Small intestine (tissue), 7 donors: ENCODE results near the gene MEGF9. TPM values are rescaled to one million over a fixed set of nuclear protein-coding genes. Genes with fewer than 3 reads are reported as not detected.

Experiments
- DNase-seq, 2 donors: peaks; one replicate each; pipeline versions ENCODE4 v3.0.0 to v3.0.0-alpha.2; 2013
- FAIRE-seq: peaks from 2 replicates; lab custom pipeline; 2012; peaks lifted over from hg19 to GRCh38; lab: Jason Lieb, UNC
- H3K27ac ChIP-seq, 3 donors: one replicate each; pipeline ENCODE4 v1.5.1; 2013; ENCODE audit warnings: low read length in 2 of 3, mild to moderate bottlenecking in 2 of 3, control low read depth in 1 of 3, inconsistent platforms in 1 of 3, low read depth in 1 of 3, moderate library complexity in 1 of 3
- H3K27me3 ChIP-seq, 3 donors: one replicate each; pipeline ENCODE4 v1.6.1; 2013; ENCODE audit warnings: low read length in 3 of 3, inconsistent platforms in 1 of 3; ENCODE audit not compliant: control insufficient read depth in 3 of 3, insufficient read depth in 3 of 3
- H3K36me3 ChIP-seq, 3 donors: one replicate each; pipeline ENCODE4 v1.6.1; 2013; ENCODE audit warnings: low read length in 3 of 3, inconsistent platforms in 1 of 3, low read depth in 1 of 3, mild to moderate bottlenecking in 1 of 3, moderate library complexity in 1 of 3; ENCODE audit not compliant: control insufficient read depth in 3 of 3, insufficient read depth in 2 of 3
- H3K4me1 ChIP-seq, 3 donors: one replicate each; pipeline ENCODE4 v1.6.1; 2013; ENCODE audit warnings: low read length in 2 of 3, inconsistent platforms in 1 of 3, low read depth in 1 of 3, mild to moderate bottlenecking in 1 of 3, moderate library complexity in 1 of 3; ENCODE audit not compliant: control insufficient read depth in 3 of 3, insufficient read depth in 2 of 3
- H3K4me3 ChIP-seq, 3 donors: one replicate each; pipeline ENCODE4 v1.5.1; 2013; ENCODE audit warnings: low read length in 3 of 3, control low read depth in 1 of 3, inconsistent platforms in 1 of 3, low read depth in 1 of 3, mild to moderate bottlenecking in 1 of 3, moderate library complexity in 1 of 3
- H3K9me3 ChIP-seq, 2 donors: one replicate each; pipeline ENCODE4 v1.6.1; 2013; ENCODE audit warnings: low read depth in 1 of 2, low read length in 1 of 2; ENCODE audit not compliant: control insufficient read depth in 2 of 2, insufficient read depth in 1 of 2
- WGBS, 3 donors: extraction: QIAGEN DNeasy Blood & Tissue Kit; methylation state at CpG; one replicate each; pipeline ENCODE4 v1.1.7; 2013; 5-methylcytosine and 5-hydroxymethylcytosine counted together
- polyA plus RNA-seq, 4 donors: library from polyadenylated mRNA; stranded (reverse) in 3 of 4; unstranded in 1 of 4; fragments of 200-250 nt in 3 of 4; fragments of 120-200 nt in 1 of 4; gene quantifications; one replicate each; pipeline versions ENCODE4 v1.2.1 to v1.2.3, GENCODE V29; 2013
- donor health status: healthy with polysubstance abuse.
- donor health status: control.
- donor health status: control.
- donor health status: Bipolar disorder and iron deficiency.
- donor health status: healthy.

MEGF9 gene
- polyA plus RNA-seq, 4 donors, result 3.0 to 21.7 (median 5.1) TPM

GRCh38 chr9:120714846-120715388 lies 647 bp upstream of the MEGF9 start:
- WGBS, 3 donors, result 6 to 12% (median 7%) methylated on average over 17 to 30 of the region's 30 CpGs
- peaks cover 0 to 7% (median 0%) of the 10 kb centered on the region in 3 donors for H3K27me3 ChIP-seq
- H3K36me3 ChIP-seq, result no peaks in the 10 kb centered on the region
- no peak for DNase-seq
- no peaks in the 10 kb centered on the region for H3K9me3 ChIP-seq
- FAIRE-seq, result no peak
- peak overlapping the region; percentile 27 to 90 (median 47) for H3K27ac ChIP-seq
- H3K4me3 ChIP-seq, result peak overlapping the region; percentile 73 to 91 (median 75)
- H3K4me1 ChIP-seq, result peaks cover 0 to 14% (median 4%) of the 10 kb centered on the region in 3 donors

DNA sequence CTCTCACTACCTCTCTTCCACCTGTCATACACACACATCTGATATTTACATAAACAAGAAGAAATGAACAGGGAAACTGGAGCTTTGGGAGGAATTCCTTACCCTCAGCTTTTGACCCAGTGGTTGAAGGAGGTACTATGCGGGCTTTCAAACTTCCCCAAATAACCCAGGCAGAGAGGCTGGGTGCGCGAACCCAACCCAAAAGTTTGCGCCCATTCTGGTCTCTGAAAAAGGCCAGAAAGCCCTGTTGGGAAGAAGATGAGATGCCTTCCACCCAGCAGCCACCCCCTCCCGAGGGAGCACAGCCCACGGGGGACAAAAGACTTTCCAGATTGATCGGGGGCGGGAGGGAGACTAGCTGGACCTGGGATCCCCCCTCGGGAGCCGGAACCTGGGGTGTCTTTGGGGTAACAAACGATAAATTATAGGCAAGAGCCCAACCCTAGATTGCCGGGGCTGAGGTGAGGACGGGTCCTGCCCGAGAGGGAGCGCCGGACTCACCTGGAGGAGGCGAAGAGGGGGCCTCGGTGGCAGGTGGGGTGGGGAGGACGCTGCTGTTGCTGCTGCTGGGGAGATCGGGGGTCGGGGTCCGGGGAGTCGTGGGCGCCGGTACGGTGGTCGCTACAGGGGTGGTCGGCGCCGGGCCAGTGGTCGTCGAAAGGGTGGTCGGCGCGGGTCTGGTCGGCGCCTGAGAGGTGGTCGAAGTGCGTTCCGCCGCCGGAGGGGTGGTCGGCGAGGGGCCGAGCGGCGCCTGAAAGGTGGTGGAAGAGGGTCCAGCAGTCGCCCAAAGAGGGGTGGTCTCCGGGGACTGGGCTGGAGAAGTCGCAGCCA lies 798 bp downstream of the MEGF9 start:
- Histone ChIP-seq H3K4me3 (peak overlapping the region; percentile 73 to 91 (median 91)), H3K4me1 (peaks cover 0 to 14% (median 6%) of the 10 kb centered on the region in 3 donors), H3K27me3 (peaks cover 0 to 7% (median 0%) of the 10 kb centered on the region in 3 donors), H3K9me3 (no peaks in the 10 kb centered on the region), H3K36me3 (peaks cover 0 to 7% (median 0%) of the 10 kb centered on the region in 3 donors), H3K27ac (peak overlapping the region; percentile 58 to 80 (median 73))
- WGBS, 3 donors, result 0 to 3% (median 2%) methylated on average over 34 to 50 of the region's 50 CpGs
- no peak for FAIRE-seq
- DNase-seq, result peak; percentile 29 to 46

- Histone ChIP-seq H3K27ac (peak overlapping the region; percentile 58 to 80 (median 73)), H3K4me1 (peaks cover 0 to 14% (median 6%) of the 10 kb centered on the region in 3 donors)
- FAIRE-seq, result no peak
These were observed 1.7 kb downstream of the MEGF9 start for GRCh38 chr9:120712539-120713031.

GRCh38 chr9:120711841-120712538 lies 2.3 kb downstream of the MEGF9 start:
- H3K4me1 ChIP-seq, result peaks cover 0 to 14% (median 6%) of the 10 kb centered on the region in 3 donors
- peak in 1 of 2 donors; percentile 33 for DNase-seq

More at GRCh38 chr9:120712539-120713031, 1.7 kb downstream of the MEGF9 start:
- DNase-seq, result peak; percentile 79 to 84
- Histone ChIP-seq H3K4me3 (peak overlapping the region in 2 of 3 donors; percentile 91), H3K36me3 (peaks cover 0 to 10% (median 0%) of the 10 kb centered on the region in 3 donors), H3K27me3 (peaks cover 0 to 7% (median 0%) of the 10 kb centered on the region in 3 donors), H3K9me3 (no peaks in the 10 kb centered on the region)
- 6 to 26% (median 16%) methylated on average over 4 of the region's 4 CpGs for WGBS, 3 donors

GRCh38 chr9:120711354-120711753 lies 2.9 kb downstream of the MEGF9 start:
- H3K36me3 ChIP-seq, result peaks cover 0 to 10% (median 0%) of the 10 kb centered on the region in 3 donors
- no peak overlapping the region for H3K4me3 ChIP-seq
- no peaks in the 10 kb centered on the region for H3K9me3 ChIP-seq
- peaks cover 0 to 14% (median 6%) of the 10 kb centered on the region in 3 donors for H3K4me1 ChIP-seq
- H3K27ac ChIP-seq, result peak overlapping the region in 2 of 3 donors; percentile 11 to 73
- no peak for DNase-seq
- peaks cover 0 to 7% (median 0%) of the 10 kb centered on the region in 3 donors for H3K27me3 ChIP-seq
- FAIRE-seq, result no peak

More at GRCh38 chr9:120711841-120712538, 2.3 kb downstream of the MEGF9 start:
- peak overlapping the region; percentile 58 to 80 (median 73) for H3K27ac ChIP-seq
- no peaks in the 10 kb centered on the region for H3K9me3 ChIP-seq
- no peak for FAIRE-seq
- WGBS, 3 donors, result 13 to 34% (median 20%) methylated on average over 5 of the region's 5 CpGs
- H3K4me3 ChIP-seq, result peak overlapping the region in 2 of 3 donors; percentile 91
- peaks cover 0 to 10% (median 0%) of the 10 kb centered on the region in 3 donors for H3K36me3 ChIP-seq
- H3K27me3 ChIP-seq, result peaks cover 0 to 7% (median 0%) of the 10 kb centered on the region in 3 donors

DNA sequence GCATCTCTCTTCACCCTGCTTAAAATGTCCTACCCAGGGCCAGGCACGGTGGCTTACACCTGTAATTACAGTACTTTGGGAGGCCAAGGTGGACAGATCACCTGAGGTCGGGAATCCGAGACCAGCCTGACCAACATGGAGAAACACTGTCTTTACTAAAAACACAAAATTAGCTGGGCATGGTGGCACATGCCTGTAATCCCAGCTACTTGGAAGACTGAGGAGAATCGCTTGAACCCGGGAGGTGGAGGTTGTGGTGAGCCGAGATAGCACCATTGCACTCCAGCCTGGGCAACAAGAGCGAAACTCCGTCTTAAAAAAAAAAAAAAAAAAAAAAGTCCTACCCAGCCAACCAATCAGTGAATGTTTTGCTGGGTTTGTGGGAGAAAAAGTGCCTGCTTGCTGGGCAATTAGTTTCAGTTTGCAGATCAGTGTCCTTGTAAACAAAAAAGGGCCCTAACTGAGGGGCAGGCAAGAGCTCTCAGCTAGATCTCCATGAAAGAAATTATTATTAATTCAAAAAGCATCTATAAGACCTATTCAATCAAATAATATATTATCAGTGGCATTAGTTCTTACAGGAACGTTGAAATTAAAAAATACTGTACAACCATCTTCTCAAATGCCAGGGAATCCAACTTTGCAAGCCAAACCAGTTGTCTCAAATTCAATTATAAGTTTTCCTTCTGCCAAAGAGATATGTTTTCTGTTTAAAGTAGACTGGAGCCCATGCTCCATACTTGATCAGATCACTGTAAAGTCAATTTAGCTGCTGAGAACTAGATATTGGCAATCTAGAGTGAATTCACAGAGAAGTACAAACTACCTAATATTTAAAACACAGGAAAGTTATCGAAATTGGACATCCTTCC lies 3.9 kb downstream of the MEGF9 start:
- Histone ChIP-seq H3K36me3 (peaks cover 0 to 10% (median 0%) of the 10 kb centered on the region in 3 donors), H3K9me3 (no peaks in the 10 kb centered on the region), H3K27me3 (peaks cover 0 to 3% (median 0%) of the 10 kb centered on the region in 3 donors), H3K4me3 (peak overlapping the region in 2 of 3 donors; percentile 23 to 56), H3K4me1 (peaks cover 0 to 10% (median 6%) of the 10 kb centered on the region in 3 donors), H3K27ac (peak overlapping the region in 2 of 3 donors; percentile 4 to 54)
- FAIRE-seq (no peak), DNase-seq (peak; percentile 32 to 85)
- WGBS, 3 donors, result 11 to 52% (median 15%) methylated on average over 10 of the region's 10 CpGs

- DNase-seq, result no peak
- no peaks in the 10 kb centered on the region for H3K9me3 ChIP-seq
- H3K4me3 ChIP-seq, result no peak overlapping the region
- no peaks in the 10 kb centered on the region for H3K27me3 ChIP-seq
- no peak overlapping the region for H3K27ac ChIP-seq
- no peak for FAIRE-seq
- H3K4me1 ChIP-seq, result peaks cover 0 to 6% (median 4%) of the 10 kb centered on the region in 3 donors
- peaks cover 0 to 10% (median 0%) of the 10 kb centered on the region in 3 donors for H3K36me3 ChIP-seq
- 85 to 96% (median 92%) methylated on average over 6 of the region's 6 CpGs for WGBS, 3 donors
These were observed 5.6 kb downstream of the MEGF9 start for GRCh38 chr9:120708526-120709224.
